IgD-negative memory B cell (primary cell): Measurements from ENCODE around the gene RAB5IF. TPM values are rescaled to one million over a fixed set of nuclear protein-coding genes. Genes with fewer than 3 reads are reported as not detected.
"Not testable (repeated sequence)": the region's sequence is repeated elsewhere in the genome, so short reads cannot be mapped to it uniquely, and the experiment has no call there.

Source experiments
- H3K27ac Mint-ChIP-seq, 3 donors: one replicate each; pipeline ENCODE4 v1.8.0; 2020 to 2022; ENCODE audit warnings: mild to moderate bottlenecking in 3 of 3, mixed read lengths in 3 of 3, moderate library complexity in 1 of 3
- H3K27me3 Mint-ChIP-seq: one replicate; pipeline ENCODE4 v1.8.0; 2021; ENCODE audit warnings: mixed read lengths
- H3K36me3 Mint-ChIP-seq: one replicate; pipeline ENCODE4 v1.8.0; 2020; ENCODE audit warnings: mild to moderate bottlenecking, mixed read lengths
- H3K4me1 Mint-ChIP-seq, 3 donors: one replicate each; pipeline ENCODE4 v1.8.0; 2020 to 2022; ENCODE audit warnings: mixed read lengths in 3 of 3, mild to moderate bottlenecking in 1 of 3
- H3K4me3 Mint-ChIP-seq, 4 donors: one replicate each; pipeline ENCODE4 v1.8.0; 2020 to 2022; ENCODE audit warnings: mild to moderate bottlenecking in 4 of 4, mixed read lengths in 4 of 4, moderate library complexity in 3 of 4
- H3K9me3 Mint-ChIP-seq, 3 donors: one replicate each; pipeline ENCODE4 v1.8.0; 2020 to 2021; ENCODE audit warnings: mixed read lengths in 3 of 3, mild to moderate bottlenecking in 1 of 3
- polyA plus RNA-seq: library from polyadenylated mRNA; unstranded; fragments of 300-500 nt; fragmentation: Illumina TruSeq; gene quantifications from one replicate; pipeline ENCODE4 v1.2.3, GENCODE V29; 2021

Gene RAB5IF
- polyA plus RNA-seq, 1 donor from 2014 or later, result 126 TPM

GRCh38 chr20:36632147-36632486, 26.5 kb downstream of the RAB5IF start:
- H3K9me3 Mint-ChIP-seq, result no peaks in the 10 kb centered on the region
- no peak overlapping the region for H3K27ac Mint-ChIP-seq
- H3K4me3 Mint-ChIP-seq, result no peak overlapping the region
- H3K27me3 Mint-ChIP-seq, result no peaks in the 10 kb centered on the region
- H3K4me1 Mint-ChIP-seq, result peaks cover 6 to 7% (median 6%) of the 10 kb centered on the region in 3 donors
- H3K36me3 Mint-ChIP-seq, result peaks cover 1% of the 10 kb centered on the region

- Mint-ChIP-seq H3K27me3 (no peaks in the 10 kb centered on the region), H3K27ac (no peak overlapping the region), H3K36me3 (peaks cover 1% of the 10 kb centered on the region), H3K4me1 (peaks cover 6 to 7% (median 6%) of the 10 kb centered on the region in 3 donors), H3K9me3 (no peaks in the 10 kb centered on the region), H3K4me3 (no peak overlapping the region)
These were observed 27.1 kb downstream of the RAB5IF start for GRCh38 chr20:36632487-36633284.

DNA sequence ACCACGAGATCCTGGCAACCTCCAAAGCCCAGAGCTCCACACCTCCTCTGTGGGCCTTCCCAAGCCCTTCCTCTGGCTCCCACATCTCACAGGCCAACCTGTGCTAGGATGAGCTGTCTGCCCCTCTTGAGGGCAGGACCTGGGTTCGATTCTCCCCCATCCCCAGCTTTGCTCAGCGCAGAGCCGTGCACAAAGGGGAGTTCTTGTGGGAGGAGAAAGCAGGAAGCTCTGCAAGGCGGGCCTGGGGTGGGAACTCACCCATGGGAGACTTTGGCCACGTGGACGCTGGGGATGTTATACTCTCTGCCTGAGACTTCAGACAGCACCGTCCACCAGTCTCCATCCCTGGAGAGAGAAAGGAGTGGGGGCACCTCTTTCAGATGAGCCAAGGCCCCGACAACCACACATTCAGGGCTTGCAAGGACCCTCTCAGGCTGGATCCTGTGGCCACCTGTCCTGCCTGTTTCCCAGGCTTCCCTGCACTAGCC, 27.8 kb downstream of the RAB5IF start:
- Mint-ChIP-seq H3K4me1 (peaks cover 6 to 7% (median 6%) of the 10 kb centered on the region in 3 donors), H3K36me3 (peaks cover 1% of the 10 kb centered on the region), H3K9me3 (no peaks in the 10 kb centered on the region), H3K4me3 (no peak overlapping the region), H3K27ac (no peak overlapping the region), H3K27me3 (no peaks in the 10 kb centered on the region)

DNA sequence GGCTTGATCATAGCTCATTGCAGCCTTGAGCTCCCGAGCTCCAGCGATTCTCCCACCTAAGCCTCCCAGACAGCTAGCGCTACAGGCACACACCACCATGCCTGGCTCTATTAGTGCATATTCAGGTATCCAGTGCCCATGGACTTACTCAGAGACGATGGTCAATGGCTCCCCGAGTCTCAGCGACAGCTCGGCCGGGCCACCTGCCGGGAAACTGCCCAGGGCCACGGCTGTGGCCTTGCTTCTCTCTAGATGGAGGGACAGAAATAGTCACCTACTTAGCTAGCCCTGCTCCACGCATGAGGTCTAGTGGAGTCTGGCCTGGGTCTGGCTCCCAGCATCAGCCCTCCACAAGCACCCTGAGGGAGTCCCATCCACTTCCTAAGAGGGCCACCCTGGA, 28.8 kb downstream of the RAB5IF start:
- no peak overlapping the region for H3K4me3 Mint-ChIP-seq
- H3K27ac Mint-ChIP-seq, result peak overlapping the region in 2 of 3 donors; percentile 25 to 84
- H3K36me3 Mint-ChIP-seq, result peaks cover 1% of the 10 kb centered on the region
- no peaks in the 10 kb centered on the region for H3K9me3 Mint-ChIP-seq
- H3K27me3 Mint-ChIP-seq, result no peaks in the 10 kb centered on the region
- peaks cover 6 to 7% (median 6%) of the 10 kb centered on the region in 3 donors for H3K4me1 Mint-ChIP-seq

- H3K4me1 Mint-ChIP-seq, H3K4me3 Mint-ChIP-seq, H3K27ac Mint-ChIP-seq, H3K9me3 Mint-ChIP-seq, H3K27me3 Mint-ChIP-seq, H3K36me3 Mint-ChIP-seq: not testable (repeated sequence)
These were observed 33.4 kb downstream of the RAB5IF start for GRCh38 chr20:36638876-36639400.

- Mint-ChIP-seq H3K27ac (no peak overlapping the region), H3K27me3 (no peaks in the 10 kb centered on the region), H3K4me3 (peak overlapping the region in 1 of 4 donors; percentile 36), H3K4me1 (peaks cover 14 to 20% (median 18%) of the 10 kb centered on the region in 3 donors), H3K9me3 (no peaks in the 10 kb centered on the region), H3K36me3 (peaks cover 2% of the 10 kb centered on the region)
These were observed 35.9 kb downstream of the RAB5IF start for GRCh38 chr20:36641506-36641843.

- Mint-ChIP-seq H3K27ac (no peak overlapping the region), H3K4me1 (peaks cover 17 to 20% (median 20%) of the 10 kb centered on the region in 3 donors), H3K4me3 (no peak overlapping the region), H3K9me3 (no peaks in the 10 kb centered on the region), H3K36me3 (peaks cover 2% of the 10 kb centered on the region), H3K27me3 (no peaks in the 10 kb centered on the region)
These were observed 36.6 kb downstream of the RAB5IF start for GRCh38 chr20:36642136-36642535.

DNA sequence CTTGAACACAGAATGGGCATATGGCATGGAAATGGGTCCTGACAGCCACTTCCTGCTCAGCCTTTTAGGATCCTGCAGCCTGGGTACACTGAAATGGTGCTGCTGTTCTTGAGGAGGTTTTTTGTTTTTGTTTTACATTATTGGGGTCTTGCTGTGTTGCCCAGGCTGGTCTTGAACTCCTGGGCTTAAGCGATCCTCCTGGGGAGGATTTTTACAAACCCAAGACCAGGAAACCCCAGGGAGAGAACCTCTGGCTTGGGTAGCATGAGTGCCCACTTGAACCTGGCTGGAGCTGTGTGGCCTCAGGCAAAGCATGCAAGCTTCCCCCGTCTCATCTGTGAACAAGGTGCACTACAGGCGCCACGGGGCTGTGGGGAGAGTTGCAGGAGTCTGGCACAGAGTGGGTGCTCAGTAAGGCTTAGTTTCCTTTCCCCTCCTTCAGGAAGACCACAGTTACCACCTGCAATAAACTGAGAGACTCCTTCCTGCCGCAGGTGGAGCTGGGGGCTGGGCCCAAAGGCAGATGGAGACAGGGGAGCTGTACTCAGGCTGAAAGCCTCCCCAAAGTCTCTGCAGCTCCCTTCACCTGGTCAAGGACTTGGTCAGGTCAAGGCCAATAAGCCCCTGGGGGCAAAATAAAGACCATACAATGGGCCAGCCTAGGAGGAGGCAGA, 38.6 kb downstream of the RAB5IF start:
- Mint-ChIP-seq H3K36me3 (peaks cover 2% of the 10 kb centered on the region), H3K9me3 (no peaks in the 10 kb centered on the region), H3K27me3 (no peaks in the 10 kb centered on the region), H3K27ac (peak overlapping the region in 2 of 3 donors; percentile 11 to 88), H3K4me1 (peaks cover 19 to 20% (median 20%) of the 10 kb centered on the region in 3 donors), H3K4me3 (peak overlapping the region in 3 of 4 donors; percentile 47 to 78 (median 66))

- H3K9me3 Mint-ChIP-seq, result no peaks in the 10 kb centered on the region
- H3K27me3 Mint-ChIP-seq, result no peaks in the 10 kb centered on the region
- H3K4me1 Mint-ChIP-seq, result peaks cover 19 to 20% (median 20%) of the 10 kb centered on the region in 3 donors
- H3K36me3 Mint-ChIP-seq, result peaks cover 2% of the 10 kb centered on the region
- H3K27ac Mint-ChIP-seq, result peak overlapping the region in 2 of 3 donors; percentile 11 to 88
- peak overlapping the region in 3 of 4 donors; percentile 66 to 78 (median 69) for H3K4me3 Mint-ChIP-seq
These were observed 39.1 kb downstream of the RAB5IF start for GRCh38 chr20:36644706-36645095.

GRCh38 chr20:36645353-36645752, 39.8 kb downstream of the RAB5IF start:
- Mint-ChIP-seq H3K4me3 (peak overlapping the region in 3 of 4 donors; percentile 45 to 73 (median 69)), H3K9me3 (no peaks in the 10 kb centered on the region), H3K36me3 (peaks cover 2% of the 10 kb centered on the region), H3K27ac (peak overlapping the region in 1 of 3 donors; percentile 80), H3K4me1 (peaks cover 19 to 20% (median 20%) of the 10 kb centered on the region in 3 donors), H3K27me3 (no peaks in the 10 kb centered on the region)

- H3K4me3 Mint-ChIP-seq, result peak within 1 kb of the TSS in 3 of 4 donors; percentile 69 to 83 (median 73)
- H3K4me1 Mint-ChIP-seq, result peaks cover 19 to 20% (median 20%) of the 10 kb centered on the region in 3 donors
- peaks cover 2% of the 10 kb centered on the region for H3K36me3 Mint-ChIP-seq
- H3K27me3 Mint-ChIP-seq, result no peaks in the 10 kb centered on the region
- H3K9me3 Mint-ChIP-seq, result no peaks in the 10 kb centered on the region
- H3K27ac Mint-ChIP-seq, result peak within 1 kb of the TSS; percentile 62 to 83 (median 80)
These were observed 40.4 kb downstream of the RAB5IF start, which contains the start of gene SLA2 for GRCh38 chr20:36645998-36646397. TSS of gene SLA2 (minus strand) at chr20:36646196. CDS start at chr20:36641335, 4,861 bp downstream.

GRCh38 chr20:36646678-36647077, 41.1 kb downstream of the RAB5IF start:
- Mint-ChIP-seq H3K4me1 (peaks cover 19 to 20% (median 20%) of the 10 kb centered on the region in 3 donors), H3K27me3 (no peaks in the 10 kb centered on the region), H3K4me3 (peak overlapping the region in 1 of 4 donors; percentile 83), H3K36me3 (peaks cover 2% of the 10 kb centered on the region), H3K9me3 (no peaks in the 10 kb centered on the region), H3K27ac (peak overlapping the region in 2 of 3 donors; percentile 62 to 83)

DNA sequence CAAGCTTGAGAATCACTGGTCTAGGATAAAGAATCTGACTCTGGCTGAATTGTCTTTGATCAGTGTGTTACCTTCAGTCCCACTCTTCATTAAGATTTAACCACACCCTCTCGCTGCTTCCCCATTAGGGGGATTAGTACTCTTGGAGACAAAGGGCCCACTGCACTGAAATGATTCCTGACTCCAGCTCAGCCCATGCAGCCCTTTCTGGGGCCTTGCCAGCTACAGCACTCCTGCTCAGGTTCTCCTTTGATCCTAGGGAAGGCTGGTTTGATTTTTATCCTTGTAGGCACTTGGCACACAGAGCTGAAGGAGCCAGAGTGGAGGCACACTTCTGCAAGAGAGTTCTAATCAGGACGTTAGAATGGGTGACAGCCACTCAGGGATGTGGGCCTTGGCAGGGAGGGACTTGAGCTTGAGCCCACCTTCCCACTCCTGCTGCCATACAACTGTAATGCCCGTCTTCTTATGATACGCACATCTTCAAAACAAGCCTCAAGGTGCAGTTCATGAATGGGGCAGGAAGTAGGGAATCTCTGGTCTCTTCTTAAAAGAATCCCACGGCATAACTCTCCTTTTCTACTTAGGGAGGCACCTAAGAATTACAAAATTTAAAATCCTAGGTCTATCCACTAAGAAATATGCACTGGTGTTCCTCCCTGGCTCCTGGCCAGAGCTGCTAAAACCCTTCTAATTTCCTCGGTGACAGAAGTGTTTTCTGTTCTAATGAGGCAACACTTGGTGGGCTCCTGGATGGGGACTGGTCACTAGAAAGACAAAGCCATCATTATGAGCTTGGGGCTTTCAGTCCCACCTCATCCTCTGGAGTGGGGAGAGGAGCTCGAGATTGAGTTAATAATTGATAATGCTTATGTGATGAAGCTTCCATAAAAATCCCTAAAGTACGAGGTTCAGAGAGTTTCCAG, 41.9 kb downstream of the RAB5IF start:
- H3K27ac Mint-ChIP-seq, result peak overlapping the region in 1 of 3 donors; percentile 29
- peaks cover 19 to 20% (median 20%) of the 10 kb centered on the region in 3 donors for H3K4me1 Mint-ChIP-seq
- H3K27me3 Mint-ChIP-seq, result no peaks in the 10 kb centered on the region
- H3K4me3 Mint-ChIP-seq, result no peak overlapping the region
- peaks cover 3% of the 10 kb centered on the region for H3K36me3 Mint-ChIP-seq
- no peaks in the 10 kb centered on the region for H3K9me3 Mint-ChIP-seq

GRCh38 chr20:36653456-36653855, 47.9 kb downstream of the RAB5IF start:
- Mint-ChIP-seq H3K4me1 (no peaks in the 10 kb centered on the region), H3K27me3 (no peaks in the 10 kb centered on the region), H3K9me3 (no peaks in the 10 kb centered on the region), H3K4me3 (no peak overlapping the region), H3K27ac (no peak overlapping the region), H3K36me3 (peaks cover 8% of the 10 kb centered on the region)
